Loucy (cell line): ENCODE results near the gene MCEMP1.

Experiments
- H2AFZ ChIP-seq: fragments of 200-600 bp; sonication (generic); 2 replicates; pipeline ENCODE4 v1.6.0; 2016; ENCODE audit warnings: antibody characterized with exemption, mild to moderate bottlenecking, low read length, moderate library complexity
- H3F3A ChIP-seq: fragments of 200-600 bp; 2 replicates; pipeline ENCODE4 v1.6.0; 2016; ENCODE audit warnings: antibody characterized with exemption, low read depth, mild to moderate bottlenecking
- H3K27me3 ChIP-seq: fragments of 200-600 bp; sonication (generic); 2 replicates; pipeline ENCODE4 v1.6.1; 2014; ENCODE audit warnings: low read length, mild to moderate bottlenecking; ENCODE audit not compliant: insufficient read depth, poor library complexity, severe bottlenecking
- H3K36me3 ChIP-seq: fragments of 200-600 bp; sonication (generic); 2 replicates; pipeline ENCODE4 v1.6.1; 2016; ENCODE audit warnings: low read length; ENCODE audit not compliant: insufficient read depth
- H3K4me1 ChIP-seq: fragments of 200-600 bp; sonication (generic); 2 replicates; pipeline ENCODE4 v1.5.1; 2014; ENCODE audit warnings: low read length, mild to moderate bottlenecking; ENCODE audit not compliant: insufficient read depth, poor library complexity, severe bottlenecking
- H3K4me2 ChIP-seq: fragments of 200-600 bp; sonication (generic); 2 replicates; pipeline ENCODE4 v1.6.0; 2014; ENCODE audit warnings: antibody characterized with exemption, low read length, low read depth, mild to moderate bottlenecking; ENCODE audit not compliant: poor library complexity, severe bottlenecking
- H3K4me3 ChIP-seq: fragments of 200-600 bp; sonication (generic); 2 replicates; pipeline ENCODE4 v1.5.1; 2014; ENCODE audit warnings: low read length, mild to moderate bottlenecking, mixed read lengths; ENCODE audit not compliant: poor library complexity, severe bottlenecking
- H3K79me2 ChIP-seq: fragments of 200-600 bp; sonication (generic); 2 replicates; pipeline ENCODE4 v1.6.1; 2014; ENCODE audit warnings: low read length; ENCODE audit not compliant: insufficient read depth
- H3K9ac ChIP-seq: fragments of 200-600 bp; sonication (generic); 2 replicates; pipeline ENCODE4 v1.6.0; 2014; ENCODE audit warnings: mild to moderate bottlenecking, low read depth, low read length, moderate library complexity; ENCODE audit not compliant: poor library complexity, severe bottlenecking
- H3K9me2 ChIP-seq: fragments of 200-600 bp; sonication (generic); replicated peaks from 2 replicates; pipeline ENCODE4 v1.6.1; 2016; ENCODE audit warnings: low read depth, low read length, mixed read lengths
- H3K9me3 ChIP-seq: fragments of 200-600 bp; sonication (generic); 2 replicates; pipeline ENCODE4 v1.6.1; 2014; ENCODE audit warnings: mild to moderate bottlenecking, antibody characterized with exemption, low read length, low read depth; ENCODE audit not compliant: insufficient read depth
- H4K20me1 ChIP-seq: fragments of 200-600 bp; sonication (generic); 2 replicates; pipeline ENCODE4 v1.6.0; 2014; ENCODE audit warnings: antibody characterized with exemption, low read length, mild to moderate bottlenecking; ENCODE audit not compliant: insufficient read depth, poor library complexity, severe bottlenecking
- EZH2phosphoT487 ChIP-seq: fragments of 200-600 bp; IDR thresholded peaks from 2 replicates; pipeline ENCODE4 v1.6.1; 2018; ENCODE audit warnings: antibody characterized with exemption, mild to moderate bottlenecking, moderate library complexity, borderline replicate concordance
- TF ChIP-seq, protein P1 (sequence below): fragments of 200-600 bp; sonication (generic); conservative IDR thresholded peaks from 2 replicates; pipeline ENCODE4 v1.5.1; 2014; ENCODE audit warnings: mild to moderate bottlenecking, antibody characterized with exemption, low read length

The MCEMP1 gene

DNA sequence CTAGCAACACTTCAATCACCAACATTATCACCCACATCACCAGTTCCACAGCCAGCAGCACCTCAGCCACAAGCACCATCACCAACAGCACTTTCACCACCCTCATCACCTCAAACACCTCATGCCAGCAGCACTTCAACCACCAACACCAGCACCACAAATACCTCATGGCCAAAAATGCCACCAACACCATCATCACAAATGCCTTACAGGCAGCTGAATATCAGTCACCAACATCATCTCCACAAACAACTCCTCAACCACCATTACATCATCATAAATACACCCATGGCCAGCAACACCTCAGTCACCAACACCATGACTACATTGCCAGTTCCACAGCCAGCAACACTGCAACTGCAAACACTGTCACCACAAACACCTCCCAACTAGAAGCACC is 14.6 kb downstream of the MCEMP1 start:
- no peak for TF ChIP-seq EZH2phosphoT487
- TF ChIP-seq, protein P1, sequence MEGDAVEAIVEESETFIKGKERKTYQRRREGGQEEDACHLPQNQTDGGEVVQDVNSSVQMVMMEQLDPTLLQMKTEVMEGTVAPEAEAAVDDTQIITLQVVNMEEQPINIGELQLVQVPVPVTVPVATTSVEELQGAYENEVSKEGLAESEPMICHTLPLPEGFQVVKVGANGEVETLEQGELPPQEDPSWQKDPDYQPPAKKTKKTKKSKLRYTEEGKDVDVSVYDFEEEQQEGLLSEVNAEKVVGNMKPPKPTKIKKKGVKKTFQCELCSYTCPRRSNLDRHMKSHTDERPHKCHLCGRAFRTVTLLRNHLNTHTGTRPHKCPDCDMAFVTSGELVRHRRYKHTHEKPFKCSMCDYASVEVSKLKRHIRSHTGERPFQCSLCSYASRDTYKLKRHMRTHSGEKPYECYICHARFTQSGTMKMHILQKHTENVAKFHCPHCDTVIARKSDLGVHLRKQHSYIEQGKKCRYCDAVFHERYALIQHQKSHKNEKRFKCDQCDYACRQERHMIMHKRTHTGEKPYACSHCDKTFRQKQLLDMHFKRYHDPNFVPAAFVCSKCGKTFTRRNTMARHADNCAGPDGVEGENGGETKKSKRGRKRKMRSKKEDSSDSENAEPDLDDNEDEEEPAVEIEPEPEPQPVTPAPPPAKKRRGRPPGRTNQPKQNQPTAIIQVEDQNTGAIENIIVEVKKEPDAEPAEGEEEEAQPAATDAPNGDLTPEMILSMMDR = no peak
- Histone ChIP-seq H3K9ac (no peak overlapping the region), H3F3A (no peaks in the 10 kb centered on the region), H3K9me2 (no peaks in the 10 kb centered on the region), H3K36me3 (no peaks in the 10 kb centered on the region), H3K4me1 (no peaks in the 10 kb centered on the region), H3K4me2 (no peak overlapping the region), H4K20me1 (no peaks in the 10 kb centered on the region), H3K9me3 (no peaks in the 10 kb centered on the region), H2AFZ (no peak overlapping the region), H3K27me3 (no peaks in the 10 kb centered on the region), H3K4me3 (no peak overlapping the region), H3K79me2 (no peaks in the 10 kb centered on the region)

DNA sequence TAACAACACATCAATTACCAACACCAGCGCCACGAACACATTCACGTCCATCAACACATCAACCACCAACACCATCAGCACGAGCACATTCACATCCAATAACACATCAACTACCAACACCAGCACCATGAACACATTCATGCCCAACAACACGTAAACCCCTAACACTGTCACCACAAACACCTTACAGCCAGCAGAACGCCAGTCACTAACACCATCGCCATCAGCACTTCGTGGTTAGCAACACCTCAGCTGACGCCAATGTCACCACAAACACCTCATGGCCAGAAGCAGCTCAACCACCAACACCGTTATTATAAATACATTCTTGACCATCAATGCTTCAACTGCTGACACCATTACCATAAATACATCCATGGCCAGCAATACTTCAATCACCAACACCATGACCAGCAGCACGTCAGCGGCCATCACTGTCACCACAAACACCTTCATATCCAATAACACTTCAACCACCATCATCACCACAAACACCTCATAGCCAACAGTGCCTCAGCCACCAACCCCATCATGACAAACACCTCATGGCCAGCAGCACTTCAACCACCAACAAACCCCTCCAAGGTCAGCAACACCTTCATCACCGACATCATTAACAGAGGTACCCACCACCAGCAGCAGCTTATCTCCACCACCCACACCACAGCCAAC is 15.7 kb downstream of the MCEMP1 start:
- Histone ChIP-seq H3K36me3 (no peaks in the 10 kb centered on the region), H3K4me3 (no peak overlapping the region), H3K27me3 (no peaks in the 10 kb centered on the region), H4K20me1 (no peaks in the 10 kb centered on the region), H3F3A (no peaks in the 10 kb centered on the region), H3K79me2 (no peaks in the 10 kb centered on the region), H2AFZ (no peak overlapping the region), H3K4me1 (no peaks in the 10 kb centered on the region), H3K9me3 (no peaks in the 10 kb centered on the region), H3K4me2 (no peak overlapping the region), H3K9ac (no peak overlapping the region), H3K9me2 (no peaks in the 10 kb centered on the region)
- TF ChIP-seq, protein P1 = no peak
- no peak for TF ChIP-seq EZH2phosphoT487

DNA sequence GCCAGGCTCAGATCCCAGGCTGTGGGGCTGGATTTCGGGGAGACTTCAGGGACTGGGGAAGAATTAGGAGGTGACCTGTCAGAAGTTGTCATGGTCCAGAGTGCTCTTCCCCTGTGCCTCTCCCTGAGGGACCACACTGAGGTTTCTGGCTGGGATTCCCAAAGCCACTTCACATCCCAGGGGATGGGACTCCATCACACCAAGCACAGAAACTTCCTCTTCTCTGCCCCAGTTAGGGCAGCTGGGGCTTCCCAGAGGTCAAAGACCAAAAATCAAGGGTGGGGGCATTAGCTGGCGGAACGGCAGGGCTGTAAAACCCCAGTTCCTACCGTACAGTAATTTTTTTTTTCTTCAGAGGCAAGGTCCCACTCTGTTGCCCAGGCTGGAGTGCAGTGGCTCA is 17.6 kb downstream of the MCEMP1 start:
- H3K9me2 ChIP-seq = no peaks in the 10 kb centered on the region
- H3K9ac ChIP-seq = no peak overlapping the region
- no peaks in the 10 kb centered on the region for H3K9me3 ChIP-seq
- no peaks in the 10 kb centered on the region for H3K4me1 ChIP-seq
- no peaks in the 10 kb centered on the region for H3K36me3 ChIP-seq
- no peak overlapping the region for H3K4me2 ChIP-seq
- H4K20me1 ChIP-seq = no peaks in the 10 kb centered on the region
- H3K27me3 ChIP-seq = no peaks in the 10 kb centered on the region
- TF ChIP-seq, protein P1 = no peak
- no peak for TF ChIP-seq EZH2phosphoT487
- no peaks in the 10 kb centered on the region for H3K79me2 ChIP-seq
- H3K4me3 ChIP-seq = no peak overlapping the region
- no peaks in the 10 kb centered on the region for H3F3A ChIP-seq
- H2AFZ ChIP-seq = no peak overlapping the region
